Measurements from ENCODE around the gene NPIPB12. TPM values are rescaled to one million over a fixed set of nuclear protein-coding genes. Genes with fewer than 3 reads are reported as not detected.

The NPIPB12 gene
- total RNA-seq, 2 donors from 2014 or later: 4.2 to 11.4 TPM

Other genes starting within 250 kb of the NPIPB12 start
- under 1 TPM; 0.15 to 0.39 TPM for gene NPIPB11, start 99.7 kb downstream of the NPIPB12 start, total RNA-seq
- gene BOLA2, start 52.1 kb downstream of the NPIPB12 start, total RNA-seq: 1 to 10 TPM; 5.1 to 6.8 TPM
- 10 to 100 TPM; 16.4 to 21.8 TPM for gene SLX1B, start 51.9 kb downstream of the NPIPB12 start, total RNA-seq
- gene SULT1A4, start 46.5 kb downstream of the NPIPB12 start, total RNA-seq: 10 to 100 TPM; 15.8 to 18.2 TPM
- gene SPN, start 156.8 kb upstream of the NPIPB12 start, total RNA-seq: 1 to 10 TPM; 3.7 to 4.5 TPM
- gene QPRT, start 172.8 kb upstream of the NPIPB12 start, total RNA-seq: 10 to 100 TPM; 18.3 to 38.2 TPM
- under 1 TPM; 0.52 to 0.90 TPM for gene C16orf54, start 239.6 kb upstream of the NPIPB12 start, total RNA-seq

Data from right atrium auricular region (tissue), 2 donors.